HG03139 (cell line): ENCODE measurements around the gene GPR61.

Experiments used
- ATAC-seq: cut with Tn5 transposase; IDR thresholded peaks from one replicate; pipeline ENCODE4 v1.9.1; 2021; ENCODE audit not compliant: unreplicated experiment

GPR61 gene

GRCh38 chr1:109532365-109533136, 7.1 kb upstream of the GPR61 start:
- ATAC-seq, result no peak

GRCh38 chr1:109534307-109534858, 5.3 kb upstream of the GPR61 start:
- ATAC-seq, result no peak

- no peak for ATAC-seq
Measured at GRCh38 chr1:109535481-109535880, 4.2 kb upstream of the GPR61 start.

GRCh38 chr1:109535971-109536491, 3.6 kb upstream of the GPR61 start:
- ATAC-seq, result no peak

- no peak for ATAC-seq
Measured at GRCh38 chr1:109537450-109538178, 2.1 kb upstream of the GPR61 start.

- no peak for ATAC-seq
Measured at GRCh38 chr1:109538827-109539555, 681 bp upstream of the GPR61 start.

- ATAC-seq, result no peak
Measured at GRCh38 chr1:109541102-109541501, 1.4 kb downstream of the GPR61 start.

GRCh38 chr1:109542657-109543056, 3.0 kb downstream of the GPR61 start:
- no peak for ATAC-seq

- no peak for ATAC-seq
Measured at GRCh38 chr1:109543283-109543987, 3.8 kb downstream of the GPR61 start.

GRCh38 chr1:109543988-109544735, 4.5 kb downstream of the GPR61 start:
- ATAC-seq, result no peak

- ATAC-seq, result peak; percentile 38
Measured at GRCh38 chr1:109546311-109547109, 6.8 kb downstream of the GPR61 start.

GRCh38 chr1:109547463-109548320, 8.0 kb downstream of the GPR61 start:
- no peak for ATAC-seq

- peak; percentile 84 for ATAC-seq
Measured at GRCh38 chr1:109548321-109549267, 8.9 kb downstream of the GPR61 start, which contains the start of gene GNAI3. TSS of gene GNAI3 (plus strand) at chr1:109548615. CDS start at chr1:109548721, 106 bp downstream.

GRCh38 chr1:109556563-109556962, 16.9 kb downstream of the GPR61 start:
- no peak for ATAC-seq

GRCh38 chr1:109557520-109557919, 17.8 kb downstream of the GPR61 start:
- no peak for ATAC-seq

GRCh38 chr1:109559995-109560394, 20.3 kb downstream of the GPR61 start:
- no peak for ATAC-seq
